K562 treated with DMSO at 1 percent for 4 hours (cell line): Measurements from ENCODE around the gene FAM169A. TPM values are rescaled to one million over a fixed set of nuclear protein-coding genes. Genes with fewer than 3 reads are reported as not detected.

Experiments
- total RNA-seq: library from RNA; unstranded; fragments of 300-600 nt; gene quantifications from 2 replicates; pipeline ENCODE4 v1.2.3, GENCODE V29; 2022; ENCODE audit not compliant: insufficient read depth

Gene FAM169A
- 0.12 TPM in 1 of 2 replicates, not detected in the other for total RNA-seq

GRCh38 chr5:74865804-74866595 is at the start of gene FAM169A:
TSS of gene FAM169A (minus strand) at chr5:74866387. CDS start at chr5:74841676, 24,711 bp downstream.

DNA sequence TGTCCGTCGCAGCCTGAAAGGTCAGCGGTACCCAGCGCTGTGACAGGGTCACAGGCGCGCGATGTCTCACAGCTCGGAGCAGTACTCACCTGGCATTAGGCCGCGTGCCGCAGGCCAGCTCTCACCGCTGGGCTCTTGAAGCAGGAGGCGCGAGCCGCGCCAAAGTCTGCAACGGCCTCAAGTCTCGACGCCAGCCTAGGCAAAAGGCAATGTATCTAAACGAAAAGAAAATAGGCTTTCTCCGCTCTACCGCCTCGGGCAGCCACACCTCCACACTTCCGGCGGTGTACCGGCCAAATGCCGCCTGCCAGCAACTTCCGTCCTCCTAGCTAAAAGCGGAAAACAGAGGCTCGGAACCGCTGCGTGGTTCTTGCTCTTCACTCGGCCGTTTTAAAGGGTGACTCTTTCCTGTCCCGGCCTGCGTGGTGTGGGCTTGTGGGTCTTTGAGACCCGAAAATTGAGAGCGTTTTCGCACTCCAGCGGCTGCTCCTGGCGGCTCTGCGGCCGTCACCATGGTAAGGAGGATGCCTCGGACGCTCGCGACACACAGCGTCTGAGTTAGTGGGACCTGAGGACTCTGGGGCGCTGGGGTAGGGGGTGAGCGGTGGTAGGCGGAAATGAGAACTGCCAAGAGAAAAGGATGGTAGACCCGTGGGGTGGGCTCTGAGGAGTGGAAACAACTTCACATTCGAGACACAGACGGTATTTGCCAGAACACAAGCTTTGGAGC is 99.2 kb downstream of the FAM169A start, which contains the start of the genes GFM2 and NSA2:
Gene GFM2, minus strand, starts transcription at position 269 of the 730 bp plus-strand sequence. CDS start 3,375 bp downstream, outside the sequence.
Gene NSA2, plus strand, starts transcription at position 401 of the 730 bp plus-strand sequence. Its CDS starts 112 bp downstream, at position 513.

Other genes starting within 250 kb of the FAM169A start
- gene ENC1, start 225.7 kb downstream of the FAM169A start, total RNA-seq: 0.46 and 2.8 TPM in 2 replicates
- gene HEXB, start 181.2 kb downstream of the FAM169A start, total RNA-seq: 150 and 179 TPM in 2 replicates
- 18.2 and 19.9 TPM in 2 replicates for gene GFM2, start 99.3 kb downstream of the FAM169A start, total RNA-seq
- gene NSA2, start 99.1 kb downstream of the FAM169A start, total RNA-seq: 78.5 and 119 TPM in 2 replicates
- gene GCNT4, start 186.2 kb upstream of the FAM169A start, total RNA-seq: not detected in 2 replicates